ACHN (cell line): ENCODE data around the gene SLAMF7.
A peak's percentile ranks its signal among the peaks of the same experiment; 100 is the strongest.

Source experiments
- DNase-seq: peaks from one replicate; pipeline ENCODE4 v3.0.0-alpha.2; 2015
- in situ Hi-C: cut with HindIII; loops from 2 replicates; pipeline ENCODE4 v1.10.0; 2017; ENCODE audit warnings: low sequenced_read_pairs, low pct_ligation_motif_present, low pct_unique_long_range_greater_than_20kb

Gene SLAMF7

GRCh38 chr1:160742428-160743127 lies 3.5 kb downstream of the SLAMF7 start:
- DNase-seq: no peak

GRCh38 chr1:160743266-160743665 lies 4.2 kb downstream of the SLAMF7 start:
- in situ Hi-C loops: no loop called here
- DNase-seq: no peak

More at GRCh38 chr1:160742428-160743127, 3.5 kb downstream of the SLAMF7 start:
- in situ Hi-C loops: no loop called here

GRCh38 chr1:160744199-160744851 lies 5.3 kb downstream of the SLAMF7 start:
- no peak for DNase-seq
- in situ Hi-C loops: no loop called here

- no peak for DNase-seq
- in situ Hi-C loops: no loop called here
Measured at GRCh38 chr1:160744852-160745520, 5.9 kb downstream of the SLAMF7 start.

- DNase-seq: no peak
- in situ Hi-C loops: no loop called here
Measured at GRCh38 chr1:160745551-160745950, 6.5 kb downstream of the SLAMF7 start.

GRCh38 chr1:160746836-160747500 lies 7.9 kb downstream of the SLAMF7 start:
- in situ Hi-C loops: no loop called here

GRCh38 chr1:160747717-160748116 lies 8.7 kb downstream of the SLAMF7 start:
- in situ Hi-C loops: no loop called here
- DNase-seq: no peak

More at GRCh38 chr1:160746836-160747500, 7.9 kb downstream of the SLAMF7 start:
- no peak for DNase-seq

- peak; percentile 29 for DNase-seq
- in situ Hi-C loops: no loop called here
Measured at GRCh38 chr1:160748181-160748877, 9.3 kb downstream of the SLAMF7 start.

- no peak for DNase-seq
- in situ Hi-C loops: no loop called here
Measured at GRCh38 chr1:160748878-160749269, 9.8 kb downstream of the SLAMF7 start.

- DNase-seq: no peak
- in situ Hi-C loops: no loop called here
Measured at GRCh38 chr1:160750608-160751007, 11.6 kb downstream of the SLAMF7 start.

- in situ Hi-C loops: no loop called here
- DNase-seq: no peak
Measured at GRCh38 chr1:160752406-160752805, 13.4 kb downstream of the SLAMF7 start.

- no peak for DNase-seq
- in situ Hi-C loops: no loop called here
Measured at GRCh38 chr1:160752924-160753323, 13.9 kb downstream of the SLAMF7 start.

GRCh38 chr1:160753594-160753993 lies 14.5 kb downstream of the SLAMF7 start:
- in situ Hi-C loops: no loop called here
- no peak for DNase-seq

GRCh38 chr1:160755461-160755860 lies 16.4 kb downstream of the SLAMF7 start:
- in situ Hi-C loops: no loop called here
- DNase-seq: no peak

GRCh38 chr1:160755911-160756848 lies 17.1 kb downstream of the SLAMF7 start:
- in situ Hi-C loops: no loop called here
- DNase-seq: no peak

- in situ Hi-C loops: no loop called here
- no peak for DNase-seq
Measured at GRCh38 chr1:160756849-160757201, 17.8 kb downstream of the SLAMF7 start.

GRCh38 chr1:160758521-160758920 lies 19.5 kb downstream of the SLAMF7 start:
- in situ Hi-C loops: no loop called here
- no peak for DNase-seq

- DNase-seq: no peak
- in situ Hi-C loops: no loop called here
Measured at GRCh38 chr1:160759740-160760139, 20.7 kb downstream of the SLAMF7 start.
